HEK293 (cell line): ENCODE results near the gene CCDC17.

Source experiments
- HOXA7 ChIP-seq: sonication (generic); formaldehyde crosslinking; IDR thresholded peaks from 2 replicates; pipeline ENCODE4 v1.8.1; 2022; ENCODE audit warnings: missing genetic modification reagents, borderline replicate concordance
- ZNF121 ChIP-seq: fragments of 450-650 bp; formaldehyde crosslinking; IDR thresholded peaks from 2 replicates; pipeline ENCODE4 v1.5.1; 2016; ENCODE audit warnings: missing biosample characterization, missing genetic modification characterization
- ZNF19 ChIP-seq: fragments of 450-650 bp; formaldehyde crosslinking; IDR thresholded peaks from 2 replicates; pipeline ENCODE4; 2016; ENCODE audit warnings: missing biosample characterization, missing genetic modification characterization, low read depth
- ZNF501 ChIP-seq: fragments of 450-650 bp; formaldehyde crosslinking; IDR thresholded peaks from 2 replicates; pipeline ENCODE4 v1.5.1; 2016; ENCODE audit warnings: missing biosample characterization, missing genetic modification characterization
- TF ChIP-seq, protein P1 (sequence below): fragments of 450-650 bp; formaldehyde crosslinking; IDR thresholded peaks from 2 replicates; pipeline ENCODE4 v1.5.1; 2016; ENCODE audit warnings: missing biosample characterization, missing genetic modification characterization, low read depth
- TF ChIP-seq, protein P2 (sequence below): fragments of 450-650 bp; formaldehyde crosslinking; IDR thresholded peaks from 2 replicates; pipeline ENCODE4 v1.5.1; 2016; ENCODE audit warnings: missing biosample characterization, missing genetic modification characterization

DNA sequence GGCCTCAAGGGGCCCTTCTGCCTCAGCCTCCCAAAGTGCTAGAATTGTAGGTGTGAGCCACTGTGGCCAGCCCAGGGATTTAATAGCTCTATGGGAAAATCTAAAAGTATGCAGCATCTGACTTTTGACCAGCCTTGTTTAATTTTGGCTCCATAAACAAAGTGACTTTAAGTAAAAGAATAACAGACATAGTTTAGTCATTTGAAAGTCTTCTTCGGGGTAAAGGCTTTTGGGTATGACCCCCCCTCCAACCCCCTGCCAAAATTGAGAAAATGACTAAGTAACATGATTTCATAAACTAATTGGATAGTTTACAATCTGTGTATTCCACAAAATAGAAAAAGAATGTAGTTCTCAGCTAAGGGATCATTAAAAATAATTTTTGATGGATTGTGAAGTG, 45.5 kb upstream of the CCDC17 start:
- TF ChIP-seq ZNF19 (tag by site-specific recombination) (no peak), ZNF501 (tag by site-specific recombination) (no peak), ZNF121 (tag by site-specific recombination) (no peak), HOXA7 (no peak)
- TF ChIP-seq, protein P1, sequence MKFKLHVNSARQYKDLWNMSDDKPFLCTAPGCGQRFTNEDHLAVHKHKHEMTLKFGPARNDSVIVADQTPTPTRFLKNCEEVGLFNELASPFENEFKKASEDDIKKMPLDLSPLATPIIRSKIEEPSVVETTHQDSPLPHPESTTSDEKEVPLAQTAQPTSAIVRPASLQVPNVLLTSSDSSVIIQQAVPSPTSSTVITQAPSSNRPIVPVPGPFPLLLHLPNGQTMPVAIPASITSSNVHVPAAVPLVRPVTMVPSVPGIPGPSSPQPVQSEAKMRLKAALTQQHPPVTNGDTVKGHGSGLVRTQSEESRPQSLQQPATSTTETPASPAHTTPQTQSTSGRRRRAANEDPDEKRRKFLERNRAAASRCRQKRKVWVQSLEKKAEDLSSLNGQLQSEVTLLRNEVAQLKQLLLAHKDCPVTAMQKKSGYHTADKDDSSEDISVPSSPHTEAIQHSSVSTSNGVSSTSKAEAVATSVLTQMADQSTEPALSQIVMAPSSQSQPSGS (tag by site-specific recombination): no peak
- TF ChIP-seq, protein P2, sequence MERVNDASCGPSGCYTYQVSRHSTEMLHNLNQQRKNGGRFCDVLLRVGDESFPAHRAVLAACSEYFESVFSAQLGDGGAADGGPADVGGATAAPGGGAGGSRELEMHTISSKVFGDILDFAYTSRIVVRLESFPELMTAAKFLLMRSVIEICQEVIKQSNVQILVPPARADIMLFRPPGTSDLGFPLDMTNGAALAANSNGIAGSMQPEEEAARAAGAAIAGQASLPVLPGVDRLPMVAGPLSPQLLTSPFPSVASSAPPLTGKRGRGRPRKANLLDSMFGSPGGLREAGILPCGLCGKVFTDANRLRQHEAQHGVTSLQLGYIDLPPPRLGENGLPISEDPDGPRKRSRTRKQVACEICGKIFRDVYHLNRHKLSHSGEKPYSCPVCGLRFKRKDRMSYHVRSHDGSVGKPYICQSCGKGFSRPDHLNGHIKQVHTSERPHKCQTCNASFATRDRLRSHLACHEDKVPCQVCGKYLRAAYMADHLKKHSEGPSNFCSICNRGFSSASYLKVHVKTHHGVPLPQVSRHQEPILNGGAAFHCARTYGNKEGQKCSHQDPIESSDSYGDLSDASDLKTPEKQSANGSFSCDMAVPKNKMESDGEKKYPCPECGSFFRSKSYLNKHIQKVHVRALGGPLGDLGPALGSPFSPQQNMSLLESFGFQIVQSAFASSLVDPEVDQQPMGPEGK: no peak
